Activated CD8-positive, alpha-beta memory T cell treated with anti-CD3 and anti-CD28 coated beads for 48 hours (primary cell): ENCODE results near the gene LHX3.

Experiments used
- DNase-seq, 3 experiments: peaks; one replicate each; pipeline ENCODE4 v3.0.0-alpha.2; 2020; ENCODE audit warnings: low read depth in 2 of 3, low spot score in 2 of 3

LHX3 gene

GRCh38 chr9:136209786-136210185 lies 4.9 kb upstream of the LHX3 start:
- no peak for DNase-seq

GRCh38 chr9:136209232-136209631 lies 4.3 kb upstream of the LHX3 start:
- DNase-seq: no peak

DNA sequence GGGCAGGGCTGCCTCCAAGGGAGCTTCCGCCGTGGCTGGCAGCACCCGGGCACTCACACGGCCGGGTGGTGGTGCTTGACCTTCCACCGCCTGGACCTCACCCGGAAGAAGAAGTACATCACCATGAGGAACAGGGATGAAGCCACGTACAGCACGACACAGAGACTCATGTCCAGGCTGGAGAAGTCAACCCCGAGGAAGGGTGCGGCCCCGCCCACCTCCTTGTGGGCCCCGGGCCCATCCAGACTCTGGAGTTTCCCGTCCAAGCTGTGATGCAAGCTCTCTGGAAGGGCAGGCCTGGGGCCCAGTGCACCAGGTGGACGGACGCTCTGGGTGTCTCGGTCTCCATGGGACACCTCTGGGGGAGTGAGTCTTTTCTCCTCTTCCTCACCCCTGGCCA lies 3.7 kb upstream of the LHX3 start:
- no peak for DNase-seq

GRCh38 chr9:136207616-136208015 lies 2.7 kb upstream of the LHX3 start:
- no peak for DNase-seq

GRCh38 chr9:136206602-136207275 lies 1.8 kb upstream of the LHX3 start:
- DNase-seq: no peak

- DNase-seq: no peak
Measured at GRCh38 chr9:136205707-136205992, 722 bp upstream of the LHX3 start.

GRCh38 chr9:136204145-136204805 lies 653 bp downstream of the LHX3 start:
- no peak for DNase-seq

GRCh38 chr9:136203408-136204144 lies 1.4 kb downstream of the LHX3 start:
- no peak for DNase-seq

GRCh38 chr9:136202454-136203407 lies 2.2 kb downstream of the LHX3 start:
- DNase-seq: no peak

DNA sequence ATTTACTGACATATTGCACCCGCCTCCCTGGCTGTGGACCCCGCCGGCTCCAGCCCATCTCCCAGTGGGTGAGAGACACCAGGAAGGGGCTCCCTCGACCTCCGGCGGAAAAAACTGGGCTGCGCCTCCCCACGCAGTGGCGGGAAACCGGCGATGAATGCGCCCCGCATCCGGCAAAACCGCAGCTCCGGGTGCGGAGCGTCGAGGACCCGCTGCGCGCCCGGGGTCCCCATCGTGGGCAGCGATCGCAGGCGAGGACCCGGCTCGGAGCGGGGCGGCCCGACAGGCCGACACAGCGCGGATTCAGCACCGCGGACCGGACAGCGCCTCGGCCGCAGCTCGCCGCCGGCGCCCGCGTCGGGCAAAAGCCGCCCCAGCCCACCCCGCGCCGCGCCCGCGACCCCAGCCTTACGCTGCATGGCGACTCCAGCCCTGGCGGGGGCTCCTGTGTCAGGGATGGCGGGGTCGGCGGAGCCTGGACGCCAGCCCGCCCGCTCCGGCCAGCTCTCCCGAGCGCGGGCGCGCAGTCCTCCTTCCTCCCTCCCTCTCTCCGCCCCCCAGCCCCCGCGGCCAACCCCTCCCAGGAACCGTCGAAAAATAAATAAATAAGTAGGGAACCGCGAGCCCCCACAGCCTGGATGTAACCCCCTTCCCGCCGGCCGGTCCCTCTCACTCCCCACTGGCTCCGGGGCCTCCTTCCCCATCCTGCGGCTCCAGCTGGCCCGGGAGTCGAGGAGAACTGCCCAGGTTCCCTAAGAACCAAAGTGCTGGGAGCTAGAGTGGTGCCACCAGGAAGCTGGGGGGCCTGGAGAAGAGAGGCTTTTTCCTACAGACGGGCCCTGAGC lies 3.1 kb downstream of the LHX3 start:
- DNase-seq: no peak

- no peak for DNase-seq
Measured at GRCh38 chr9:136201174-136201573, 3.8 kb downstream of the LHX3 start.

DNA sequence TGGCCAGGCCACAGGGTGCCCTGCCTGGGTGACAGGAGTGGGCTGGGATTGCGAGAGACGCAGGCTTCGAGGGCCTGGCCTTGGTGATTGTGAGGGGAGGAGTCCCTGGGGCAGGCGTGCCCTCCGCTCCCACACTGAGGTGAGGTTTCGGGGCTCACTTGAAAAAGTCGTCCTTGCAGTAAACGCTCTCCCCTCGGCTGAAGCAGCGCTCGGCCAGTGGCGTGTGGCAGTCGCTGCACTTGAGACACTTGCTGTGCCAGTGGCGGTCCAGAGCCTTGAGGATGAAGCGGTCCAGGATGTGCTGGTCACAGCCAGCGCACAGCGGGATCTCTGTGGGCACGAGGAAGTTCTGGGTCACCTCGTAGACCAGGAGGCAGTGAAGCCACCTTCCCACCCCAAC lies 4.5 kb downstream of the LHX3 start:
- DNase-seq: no peak

- no peak for DNase-seq
Measured at GRCh38 chr9:136199391-136200288, 5.3 kb downstream of the LHX3 start.

GRCh38 chr9:136198605-136199083 lies 6.3 kb downstream of the LHX3 start:
- DNase-seq: no peak

GRCh38 chr9:136197930-136198604 lies 6.9 kb downstream of the LHX3 start:
- DNase-seq: no peak

- no peak for DNase-seq
Measured at GRCh38 chr9:136197084-136197875, 7.6 kb downstream of the LHX3 start.

DNA sequence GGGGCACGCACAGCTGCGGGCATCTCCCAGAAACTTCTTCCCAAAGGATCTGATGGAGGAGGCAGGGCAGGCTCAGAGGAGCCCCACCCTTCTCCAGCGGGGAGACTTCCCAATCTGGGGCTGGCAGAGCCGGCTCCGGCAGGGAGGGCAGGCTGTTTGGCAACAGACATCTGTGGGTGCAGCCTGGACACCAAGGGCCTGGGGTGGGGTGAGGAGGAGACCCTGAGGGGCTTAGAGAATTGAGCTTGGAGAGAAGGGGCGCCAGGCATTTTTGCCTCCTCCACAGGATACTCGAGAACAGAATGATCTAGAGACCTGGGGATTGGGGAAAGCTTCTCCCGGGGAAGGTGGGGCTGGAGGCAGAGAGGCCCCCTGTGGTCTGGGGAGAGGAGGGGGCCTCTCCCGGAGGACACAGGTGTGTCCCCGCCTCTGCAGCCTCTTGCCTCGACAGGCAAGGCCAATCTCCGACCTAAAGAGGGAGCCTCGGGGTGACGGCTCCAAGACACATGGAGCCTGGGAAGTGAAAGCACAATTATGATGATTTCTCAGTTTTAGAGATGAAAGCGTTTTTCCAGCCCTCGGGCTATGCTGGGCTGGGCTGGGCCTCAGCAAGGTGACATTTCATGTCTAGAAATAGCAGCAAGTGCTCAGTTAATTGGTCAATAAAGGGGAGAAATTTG lies 8.4 kb downstream of the LHX3 start:
- DNase-seq: no peak
